Stomach (tissue), 4 donors: ENCODE results near the gene CACNA2D3.

Experiments
- EP300 ChIP-seq: sonication (generic); formaldehyde crosslinking; IDR thresholded peaks from one replicate; pipeline ENCODE4 v1.6.1; 2017; ENCODE audit warnings: antibody characterized with exemption
- POLR2A ChIP-seq, 4 donors: fragments of 450-650 bp; IDR thresholded peaks; one replicate each; pipeline ENCODE4 v1.6.1; 2016; ENCODE audit warnings: antibody characterized with exemption in 4 of 4, control low read depth in 2 of 4, mild to moderate bottlenecking in 1 of 4, moderate library complexity in 1 of 4
- TF ChIP-seq, protein P1 (sequence below), 7 experiments: fragments of 450-650 bp in 4 of 7; fragments of 200-600 bp in 3 of 7; sonication (generic) in 3 of 7; IDR thresholded peaks; one replicate each; pipeline ENCODE4 v1.5.1; 2016 to 2019; ENCODE audit warnings: antibody characterized with exemption in 7 of 7, control low read depth in 2 of 7, mild to moderate bottlenecking in 1 of 7

DNA sequence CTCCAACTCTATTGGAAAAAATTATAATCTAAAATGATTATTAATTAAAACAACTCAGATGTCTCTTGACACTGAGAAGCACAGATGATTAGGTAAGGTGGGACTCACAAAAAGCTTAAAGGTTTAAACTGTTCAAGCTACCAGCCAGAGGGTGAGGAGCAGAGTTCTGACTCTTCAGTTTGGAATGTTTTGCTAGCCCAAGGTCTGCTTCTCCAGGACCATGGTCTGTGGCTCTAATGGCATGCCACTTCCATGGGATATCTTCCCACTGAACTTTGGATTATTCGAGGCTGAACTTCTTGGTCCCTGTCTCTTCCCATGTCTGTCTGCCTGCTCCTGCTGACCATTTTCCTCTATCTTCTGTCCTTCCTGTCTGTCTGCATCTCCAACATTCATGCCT is 49.2 kb downstream of the CACNA2D3 start:
- TF ChIP-seq POLR2A (IDR thresholded peaks at IDR 0.05): no peak
- TF ChIP-seq, protein P1, sequence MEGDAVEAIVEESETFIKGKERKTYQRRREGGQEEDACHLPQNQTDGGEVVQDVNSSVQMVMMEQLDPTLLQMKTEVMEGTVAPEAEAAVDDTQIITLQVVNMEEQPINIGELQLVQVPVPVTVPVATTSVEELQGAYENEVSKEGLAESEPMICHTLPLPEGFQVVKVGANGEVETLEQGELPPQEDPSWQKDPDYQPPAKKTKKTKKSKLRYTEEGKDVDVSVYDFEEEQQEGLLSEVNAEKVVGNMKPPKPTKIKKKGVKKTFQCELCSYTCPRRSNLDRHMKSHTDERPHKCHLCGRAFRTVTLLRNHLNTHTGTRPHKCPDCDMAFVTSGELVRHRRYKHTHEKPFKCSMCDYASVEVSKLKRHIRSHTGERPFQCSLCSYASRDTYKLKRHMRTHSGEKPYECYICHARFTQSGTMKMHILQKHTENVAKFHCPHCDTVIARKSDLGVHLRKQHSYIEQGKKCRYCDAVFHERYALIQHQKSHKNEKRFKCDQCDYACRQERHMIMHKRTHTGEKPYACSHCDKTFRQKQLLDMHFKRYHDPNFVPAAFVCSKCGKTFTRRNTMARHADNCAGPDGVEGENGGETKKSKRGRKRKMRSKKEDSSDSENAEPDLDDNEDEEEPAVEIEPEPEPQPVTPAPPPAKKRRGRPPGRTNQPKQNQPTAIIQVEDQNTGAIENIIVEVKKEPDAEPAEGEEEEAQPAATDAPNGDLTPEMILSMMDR (IDR thresholded peaks at IDR 0.05): no peak
- no peak for TF ChIP-seq EP300
